K562 (cell line): ENCODE results near the gene IFNA5. TPM values are rescaled to one million over a fixed set of nuclear protein-coding genes. Genes with fewer than 3 reads are reported as not detected.

ENCODE experiments used
- ATAC-seq: fragments of 200-7000 bp; cut with Tn5 transposase; 3 replicates; pipeline ENCODE4 v1.9.1; 2020; ENCODE audit warnings: moderate library complexity
- BruUV-seq: library from RNA; stranded (reverse); fragments of 400-500 nt; replicated peaks from 2 replicates; lab custom pipeline; 2021; lab: Mats Ljungman, UMichigan
- CTCF ChIA-PET: fragments of 300-600 bp; formaldehyde crosslinking; extraction: SDS; loops from one replicate; lab custom pipeline; 2021; ENCODE audit warnings: low intra/inter-chr PET ratio; lab: Yijun Ruan, JAX
- POLR2A ChIA-PET: fragments of 300-600, 350-650 bp; sonication (Branson Sonifier 250); formaldehyde crosslinking; extraction: SDS; loops from one replicate; lab custom pipeline; 2021; ENCODE audit warnings: antibody characterized with exemption, inconsistent platforms; lab: Yijun Ruan, JAX
- DNase-seq, 4 experiments: peaks; one replicate each; pipeline versions ENCODE4 v3.0.0 to v3.0.0-alpha.2; 2011 to 2018; ENCODE audit warnings: low spot score in 3 of 4, mixed read lengths in 3 of 4; ENCODE audit errors: extremely low read depth in 1 of 4
- FAIRE-seq: peaks from 2 replicates; lab custom pipeline; 2011; peaks lifted over from hg19 to GRCh38; lab: Jason Lieb, UNC
- H2AFZ ChIP-seq: 2 replicates; pipeline ENCODE4 v1.6.0; 2011; ENCODE audit warnings: low read depth, low read length, control low read depth, inconsistent platforms
- H3K27ac ChIP-seq: fragments of 200-600 bp; 3 replicates; pipeline ENCODE4 v1.8.0; 2011; ENCODE audit warnings: low read depth, mild to moderate bottlenecking, control low read depth, inconsistent platforms, low read length, moderate library complexity, mixed read lengths; ENCODE audit errors: extremely low read depth
- H3K27me3 ChIP-seq, 2 experiments: fragments of 300-600 bp in 1 of 2; 2 replicates in 1 of 2; 3 replicates in 1 of 2; pipeline versions ENCODE4 v1.6.0 to v1.8.0; 2011; ENCODE audit warnings: inconsistent platforms in 2 of 2, low read length in 2 of 2, mild to moderate bottlenecking in 1 of 2, mixed read lengths in 1 of 2, moderate library complexity in 1 of 2; ENCODE audit not compliant: control insufficient read depth in 2 of 2, insufficient read depth in 2 of 2
- H3K36me3 ChIP-seq: fragments of 300-600 bp; 3 replicates; pipeline ENCODE4 v1.8.0; 2011; ENCODE audit warnings: mild to moderate bottlenecking, low read length, inconsistent platforms; ENCODE audit not compliant: control insufficient read depth, insufficient read depth
- H3K4me1 ChIP-seq, 2 experiments: fragments of 200-600 bp in 1 of 2; replicated peaks in 1 of 2; 2 replicates in 1 of 2; 3 replicates in 1 of 2; pipeline versions ENCODE4 v1.5.1 to v1.8.0; 2011; ENCODE audit warnings: inconsistent platforms in 2 of 2, low read length in 2 of 2, mild to moderate bottlenecking in 1 of 2, mixed read lengths in 1 of 2, moderate library complexity in 1 of 2; ENCODE audit not compliant: control insufficient read depth in 2 of 2, insufficient read depth in 2 of 2
- H3K4me2 ChIP-seq: 2 replicates; pipeline ENCODE4 v1.6.1; 2011; ENCODE audit warnings: low read length, control low read depth, inconsistent platforms, mixed read lengths; ENCODE audit not compliant: insufficient read depth
- H3K4me3 ChIP-seq: fragments of 200-600 bp; sonication (generic), shearing (Covaris generic); 2 replicates; pipeline ENCODE4 v1.5.1; 2016; ENCODE audit warnings: control low read depth, inconsistent platforms
- H3K79me2 ChIP-seq: fragments of 200-600 bp; 3 replicates; pipeline ENCODE4 v1.8.0; 2011; ENCODE audit warnings: low read length, inconsistent platforms; ENCODE audit not compliant: control insufficient read depth, insufficient read depth
- H3K9ac ChIP-seq, 2 experiments: 2 replicates each; pipeline versions ENCODE4 v1.6.0 to v1.6.1; 2011; ENCODE audit warnings: low read depth in 2 of 2, low read length in 2 of 2, control low read depth in 1 of 2, inconsistent platforms in 1 of 2, mild to moderate bottlenecking in 1 of 2, mixed read lengths in 1 of 2; ENCODE audit not compliant: insufficient read depth in 1 of 2
- H3K9me1 ChIP-seq: one replicate; pipeline ENCODE4 v1.6.0; 2011; ENCODE audit warnings: inconsistent platforms, mild to moderate bottlenecking, low read length, moderate library complexity; ENCODE audit not compliant: control insufficient read depth, insufficient read depth
- H3K9me3 ChIP-seq: replicated peaks from 2 replicates; pipeline ENCODE4 v1.5.1; 2011; ENCODE audit warnings: low read depth, low read length, inconsistent platforms; ENCODE audit not compliant: control insufficient read depth, insufficient read depth
- H4K20me1 ChIP-seq: replicated peaks from 2 replicates; pipeline ENCODE4 v1.6.1; 2011; ENCODE audit warnings: low read length, inconsistent platforms, mixed read lengths; ENCODE audit not compliant: control insufficient read depth, insufficient read depth
- ATF2 ChIP-seq: sonication (generic); formaldehyde crosslinking; IDR thresholded peaks from 2 replicates; pipeline ENCODE4 v1.8.1; 2022; ENCODE audit warnings: missing genetic modification reagents
- CREM ChIP-seq: IDR thresholded peaks from 2 replicates; pipeline ENCODE4 v1.6.1; 2014; ENCODE audit warnings: antibody characterized with exemption, low read depth
- EWSR1 ChIP-seq: fragments of 450-650 bp; IDR thresholded peaks from 2 replicates; pipeline ENCODE4 v1.6.1; 2018; ENCODE audit warnings: borderline replicate concordance, mild to moderate bottlenecking, low read depth, moderate library complexity; ENCODE audit not compliant: partially characterized antibody
- FOSL1 ChIP-seq: fragments of 200-800 bp; sonication (Bioruptor generic); conservative IDR thresholded peaks from 2 replicates; pipeline ENCODE4 v1.6.1; 2016; ENCODE audit warnings: missing genetic modification characterization, missing compliant biosample characterization
- MTA1 ChIP-seq: fragments of 450-650 bp; IDR thresholded peaks from 2 replicates; pipeline ENCODE4 v1.6.1; 2017; ENCODE audit warnings: borderline replicate concordance
- MXI1 ChIP-seq: IDR thresholded peaks from 2 replicates; pipeline ENCODE4 v1.6.1; 2011; ENCODE audit warnings: low read depth, mild to moderate bottlenecking, improper control_type of control experiment, low read length
- ZBTB8A ChIP-seq: fragments of 450-650 bp; IDR thresholded peaks from 2 replicates; pipeline ENCODE4 v1.6.1; 2018; ENCODE audit warnings: mild to moderate bottlenecking, moderate library complexity; ENCODE audit not compliant: partially characterized antibody
- ZNF140 ChIP-seq: fragments of 250-450 bp; sonication (Bioruptor Pico); IDR thresholded peaks from 2 replicates; pipeline ENCODE4 v1.8.0; 2021; ENCODE audit warnings: moderate library complexity, mild to moderate bottlenecking, inconsistent platforms
- ZNF274 ChIP-seq: IDR thresholded peaks from 2 replicates; pipeline ENCODE4 v1.6.1; 2011; ENCODE audit warnings: low read depth, mild to moderate bottlenecking, low read length, moderate library complexity, borderline replicate concordance
- WGBS: fragments of 100-300 bp; shearing (Covaris generic); methylation state at CpG from one replicate; pipeline ENCODE4 v1.1.6; 2016; ENCODE audit warnings: low coverage, mixed read lengths; ENCODE audit not compliant: insufficient coverage; ENCODE audit errors: missing lambda C conversion rate; 5-methylcytosine and 5-hydroxymethylcytosine counted together
- in situ Hi-C: fragments of 300-500 bp; cut with MboI; formaldehyde crosslinking; loops from 4 replicates; pipeline ENCODE4 v1.15.0; 2018; ENCODE audit warnings: inconsistent platforms, mixed read lengths
- intact Hi-C: fragments of 100-400 bp; cut with micrococcal nuclease; formaldehyde crosslinking; loops from 2 replicates; pipeline ENCODE4 v1.14.2; 2022
- polyA plus RNA-seq, 8 experiments: library from polyadenylated mRNA; depleted of rRNA in 4 of 8; stranded (reverse) in 5 of 8; unstranded in 3 of 8; fragments of >200 nt; fragmentation: Nextera tagmentation in 2 of 8; fragmentation: Illumina TruSeq in 1 of 8; extraction: Ambion mirVana in 2 of 8; extraction: Trizol in 1 of 8; gene quantifications; 2 replicates each; pipeline versions ENCODE4 v1.2.1 to v1.2.3, GENCODE V29; 2011 to 2014; ENCODE audit warnings: inconsistent platforms in 1 of 8, missing spikeins in 1 of 8
- total RNA-seq, 7 experiments: library from RNA; depleted of rRNA in 6 of 7; stranded (reverse); fragments of >200 nt in 6 of 7; fragmentation: Illumina TruSeq in 2 of 7; extraction: Trizol in 2 of 7; gene quantifications; 2 replicates each; pipeline versions ENCODE4 v1.2.1 to v1.2.3, GENCODE V29; 2011 to 2021; ENCODE audit warnings: low replicate concordance in 1 of 7

The IFNA5 gene
- total and polyA plus RNA-seq, 9 of the 15 experiments (the other 6 are each of a cell fraction or from before 2014, with no cell fraction given): not detected

- H3K9ac ChIP-seq: no peak overlapping the region
- no peak for FAIRE-seq
These were observed 23.8 kb downstream of the IFNA5 start for GRCh38 chr9:21281275-21281674.

More at GRCh38 chr9:21281275-21281674, 23.8 kb downstream of the IFNA5 start:
- H3K9me3 ChIP-seq: no peaks in the 10 kb centered on the region
- ATAC-seq: no peak
- ChIA-PET POLR2A (no interaction called here), CTCF (no interaction called here)
- no peaks in the 10 kb centered on the region for H3K4me1 ChIP-seq
- no peak overlapping the region for H2AFZ ChIP-seq
- H3K9me1 ChIP-seq: no peaks in the 10 kb centered on the region
- in situ Hi-C loops: no loop called here
- no peak for TF ChIP-seq MXI1
- TF ChIP-seq ZNF140 (CRISPR knock-in tag): no peak
- no peak for TF ChIP-seq ATF2 (CRISPR knock-in tag)
- TF ChIP-seq MTA1: no peak
- TF ChIP-seq ZBTB8A: no peak
- TF ChIP-seq EWSR1: no peak
- no peak for TF ChIP-seq ZNF274
- TF ChIP-seq FOSL1 (tag): no peak
- TF ChIP-seq CREM: no peak
- TF ChIP-seq, all 486 proteins: peak for 0
- no CpG with 5 or more reads among the region's 2 CpGs for WGBS
- Histone ChIP-seq H3K27me3 (no peaks in the 10 kb centered on the region), H3K4me2 (no peak overlapping the region), H3K27ac (no peak overlapping the region), H3K4me3 (no peak overlapping the region), H3K36me3 (no peaks in the 10 kb centered on the region), H3K79me2 (no peaks in the 10 kb centered on the region), H4K20me1 (no peaks in the 10 kb centered on the region)
- BruUV-seq: no TSS peak
- intact Hi-C loops: no loop called here
- DNase-seq: no peak
